ENCODE results near the gene EFNA2.

GRCh38 chr19:1286487-1287353 lies 1.0 kb downstream of the EFNA2 start:
- TF ChIP-seq CTCF (IDR thresholded peaks at IDR 0.05) (no peak), TCF12 (IDR thresholded peaks at IDR 0.05) (no peak), REST (IDR thresholded peaks at IDR 0.05; ENCODE audit: low read depth, low read length) (no peak), GATA2 (CRISPR knock-in tag; IDR thresholded peaks at IDR 0.05) (no peak), SIN3A (IDR thresholded peaks at IDR 0.05; ENCODE audit: borderline replicate concordance, low read depth, low read length) (no peak), ZBTB33 (IDR thresholded peaks at IDR 0.05; ENCODE audit: borderline replicate concordance, low read depth) (no peak), EZH2phosphoT487 (IDR thresholded peaks at IDR 0.05; ENCODE audit: borderline replicate concordance, low read depth) (no peak), YY1 (IDR thresholded peaks at IDR 0.05; ENCODE audit: low read depth) (no peak)

Data from SK-N-SH (cell line).